ENCODE measurements around the gene KRTAP10-2. TPM values are rescaled to one million over a fixed set of nuclear protein-coding genes. Genes with fewer than 3 reads are reported as not detected.
"Not testable (repeated sequence)": the region's sequence is repeated elsewhere in the genome, so short reads cannot be mapped to it uniquely, and the experiment has no call there.

Gene KRTAP10-2
- total RNA-seq, 1 donor from 2014 or later: not detected

GRCh38 chr21:44581158-44581557 is 29.9 kb upstream of the KRTAP10-2 start:
- Mint-ChIP-seq H3K27ac (ENCODE audit: unreplicated experiment) (no peak overlapping the region), H3K36me3 (ENCODE audit: unreplicated experiment) (no peaks in the 10 kb centered on the region), H3K27me3 (ENCODE audit: unreplicated experiment) (peaks cover 25% of the 10 kb centered on the region), H3K4me1 (ENCODE audit: unreplicated experiment) (peaks cover 3% of the 10 kb centered on the region), H3K9me3 (ENCODE audit: unreplicated experiment) (peaks cover 26% of the 10 kb centered on the region), H3K4me3 (ENCODE audit: unreplicated experiment) (no peak overlapping the region)
- no peak for DNase-seq (ENCODE audit: extremely low spot score, unreplicated experiment)
- TF ChIP-seq, protein P1, sequence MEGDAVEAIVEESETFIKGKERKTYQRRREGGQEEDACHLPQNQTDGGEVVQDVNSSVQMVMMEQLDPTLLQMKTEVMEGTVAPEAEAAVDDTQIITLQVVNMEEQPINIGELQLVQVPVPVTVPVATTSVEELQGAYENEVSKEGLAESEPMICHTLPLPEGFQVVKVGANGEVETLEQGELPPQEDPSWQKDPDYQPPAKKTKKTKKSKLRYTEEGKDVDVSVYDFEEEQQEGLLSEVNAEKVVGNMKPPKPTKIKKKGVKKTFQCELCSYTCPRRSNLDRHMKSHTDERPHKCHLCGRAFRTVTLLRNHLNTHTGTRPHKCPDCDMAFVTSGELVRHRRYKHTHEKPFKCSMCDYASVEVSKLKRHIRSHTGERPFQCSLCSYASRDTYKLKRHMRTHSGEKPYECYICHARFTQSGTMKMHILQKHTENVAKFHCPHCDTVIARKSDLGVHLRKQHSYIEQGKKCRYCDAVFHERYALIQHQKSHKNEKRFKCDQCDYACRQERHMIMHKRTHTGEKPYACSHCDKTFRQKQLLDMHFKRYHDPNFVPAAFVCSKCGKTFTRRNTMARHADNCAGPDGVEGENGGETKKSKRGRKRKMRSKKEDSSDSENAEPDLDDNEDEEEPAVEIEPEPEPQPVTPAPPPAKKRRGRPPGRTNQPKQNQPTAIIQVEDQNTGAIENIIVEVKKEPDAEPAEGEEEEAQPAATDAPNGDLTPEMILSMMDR (IDR thresholded peaks at IDR 0.05): no peak

GRCh38 chr21:44580231-44580821 is 29.0 kb upstream of the KRTAP10-2 start, which contains the start of gene KRTAP10-5:
Gene KRTAP10-5, minus strand, starts transcription at chr21:44580604. Its CDS starts 26 bp downstream, at chr21:44580578.
- H3K27me3 Mint-ChIP-seq (ENCODE audit: unreplicated experiment): peaks cover 21% of the 10 kb centered on the region
- peaks cover 26% of the 10 kb centered on the region for H3K9me3 Mint-ChIP-seq (ENCODE audit: unreplicated experiment)

DNA sequence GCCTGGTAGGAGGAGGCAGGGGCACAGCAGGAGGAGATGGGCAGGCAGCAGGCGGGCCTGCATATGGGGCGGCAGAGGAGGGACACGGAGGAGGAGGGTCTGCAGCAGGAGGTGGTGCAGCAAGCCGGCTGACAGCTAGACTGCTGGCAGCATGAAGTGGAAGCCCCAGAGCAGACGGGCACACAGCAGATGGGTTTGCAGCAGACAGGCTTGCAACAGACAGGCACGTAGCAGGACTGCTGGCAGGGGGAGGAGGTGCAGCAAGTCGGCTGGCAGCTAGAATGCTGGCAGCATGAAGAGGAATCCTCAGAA is 28.5 kb upstream of the KRTAP10-2 start:
- no peak overlapping the region for H3K4me3 Mint-ChIP-seq (ENCODE audit: unreplicated experiment)
- peaks cover 26% of the 10 kb centered on the region for H3K9me3 Mint-ChIP-seq (ENCODE audit: unreplicated experiment)
- H3K36me3 Mint-ChIP-seq (ENCODE audit: unreplicated experiment): no peaks in the 10 kb centered on the region

More at GRCh38 chr21:44580231-44580821, 29.0 kb upstream of the KRTAP10-2 start, which contains the start of gene KRTAP10-5:
- not testable (repeated sequence) for H3K4me1 Mint-ChIP-seq (ENCODE audit: unreplicated experiment); H3K4me3 Mint-ChIP-seq (ENCODE audit: unreplicated experiment); H3K27ac Mint-ChIP-seq (ENCODE audit: unreplicated experiment); H3K36me3 Mint-ChIP-seq (ENCODE audit: unreplicated experiment)
- DNase-seq (ENCODE audit: extremely low spot score, unreplicated experiment): peak; percentile 80

GRCh38 chr21:44579056-44579832 is 27.9 kb upstream of the KRTAP10-2 start:
- Mint-ChIP-seq H3K36me3 (ENCODE audit: unreplicated experiment) (no peaks in the 10 kb centered on the region), H3K27ac (ENCODE audit: unreplicated experiment) (no peak overlapping the region), H3K27me3 (ENCODE audit: unreplicated experiment) (peaks cover 13% of the 10 kb centered on the region), H3K9me3 (ENCODE audit: unreplicated experiment) (peaks cover 26% of the 10 kb centered on the region), H3K4me1 (ENCODE audit: unreplicated experiment) (peaks cover 3% of the 10 kb centered on the region), H3K4me3 (ENCODE audit: unreplicated experiment) (no peak overlapping the region)
- DNase-seq (ENCODE audit: extremely low spot score, unreplicated experiment): peak; percentile 79
- TF ChIP-seq, protein P1 (IDR thresholded peaks at IDR 0.05): no peak

More for the DNA sequence above, 28.5 kb upstream of the KRTAP10-2 start:
- peaks cover 16% of the 10 kb centered on the region for H3K27me3 Mint-ChIP-seq (ENCODE audit: unreplicated experiment)
- TF ChIP-seq, protein P1 (IDR thresholded peaks at IDR 0.05): no peak
- peak; percentile 40 for DNase-seq (ENCODE audit: extremely low spot score, unreplicated experiment)
- H3K4me1 Mint-ChIP-seq (ENCODE audit: unreplicated experiment): peaks cover 3% of the 10 kb centered on the region
- no peak overlapping the region for H3K27ac Mint-ChIP-seq (ENCODE audit: unreplicated experiment)

DNA sequence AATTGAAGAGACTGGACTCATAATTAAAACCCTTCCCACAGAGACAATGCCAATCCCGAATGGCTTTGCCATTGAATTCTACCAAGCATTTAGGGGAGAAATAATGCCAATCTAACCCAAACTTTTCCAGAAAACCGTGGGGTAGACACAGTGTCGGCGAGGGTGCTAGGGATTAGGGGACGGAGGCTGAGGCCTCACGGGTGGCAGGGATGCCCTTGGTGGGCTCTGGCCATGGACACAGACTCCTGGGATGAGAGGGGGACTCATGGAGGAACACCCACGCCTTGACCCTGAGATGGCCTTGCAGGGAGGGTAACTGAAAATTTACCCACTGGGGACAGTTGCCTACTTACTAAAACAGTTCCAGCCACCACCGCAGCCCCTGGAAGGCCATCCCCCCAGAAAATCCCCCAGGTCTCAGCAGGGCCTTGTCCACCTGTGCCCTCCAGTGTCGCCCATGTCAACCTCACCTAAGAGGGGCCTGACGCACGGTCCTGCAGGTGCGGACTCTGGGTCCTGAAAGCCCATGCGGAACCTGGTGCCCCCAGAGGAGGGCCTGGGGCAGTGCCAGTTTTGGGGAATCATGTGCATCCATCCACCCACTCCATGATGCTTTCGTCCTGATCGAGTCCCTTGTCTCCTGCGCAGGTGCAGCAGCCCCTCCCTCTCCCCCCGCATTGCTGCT is 27.2 kb upstream of the KRTAP10-2 start:
- H3K36me3 Mint-ChIP-seq (ENCODE audit: unreplicated experiment): no peaks in the 10 kb centered on the region
- peaks cover 26% of the 10 kb centered on the region for H3K9me3 Mint-ChIP-seq (ENCODE audit: unreplicated experiment)

More for the DNA sequence above, 27.2 kb upstream of the KRTAP10-2 start:
- peak; percentile 73 for DNase-seq (ENCODE audit: extremely low spot score, unreplicated experiment)
- no peak overlapping the region for H3K27ac Mint-ChIP-seq (ENCODE audit: unreplicated experiment)
- H3K27me3 Mint-ChIP-seq (ENCODE audit: unreplicated experiment): peaks cover 7% of the 10 kb centered on the region
- peaks cover 3% of the 10 kb centered on the region for H3K4me1 Mint-ChIP-seq (ENCODE audit: unreplicated experiment)
- no peak overlapping the region for H3K4me3 Mint-ChIP-seq (ENCODE audit: unreplicated experiment)
- TF ChIP-seq, protein P1 (IDR thresholded peaks at IDR 0.05): no peak
